Measurements from ENCODE around the gene BCL2. TPM values are rescaled to one million over a fixed set of nuclear protein-coding genes. Genes with fewer than 3 reads are reported as not detected.

BCL2 gene
- total RNA-seq, 1 experiment from 2014 or later, result 1.3 TPM

DNA sequence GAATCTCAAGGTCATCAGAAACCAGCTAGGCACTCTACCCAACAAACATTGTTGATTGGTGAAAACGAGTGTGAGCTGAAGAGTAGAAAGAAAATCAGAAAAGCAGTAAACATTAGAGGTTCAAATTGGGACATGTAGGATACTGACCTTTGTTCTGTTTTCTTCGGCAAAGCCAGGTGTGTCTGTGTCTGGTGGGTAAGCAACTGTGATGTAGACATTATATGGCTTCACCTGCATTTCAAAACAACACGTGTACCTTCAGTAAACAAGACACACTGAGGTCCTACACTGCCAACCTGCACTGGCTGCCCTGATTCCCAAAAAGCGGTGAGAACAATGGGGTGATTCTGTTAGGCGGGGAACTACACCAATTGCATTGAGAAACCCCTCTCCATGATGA is 24.7 kb upstream of the BCL2 start:
- H3K18ac ChIP-seq (ENCODE audit: insufficient read length, low read depth, low read length), result no peak overlapping the region
- H2AK5ac ChIP-seq (ENCODE audit: insufficient read length, low read length), result no peak overlapping the region
- no peak overlapping the region for H4K8ac ChIP-seq (replicated peaks; ENCODE audit: insufficient read length, low read depth, low read length)
- H3K27ac Mint-ChIP-seq, result 0 out of 7 replicates have a peak overlapping the region, but pooled peaks of 1 of the 3 experiments have one; percentile 15
- no peaks in the 10 kb centered on the region for H3K4me1 ChIP-seq (ENCODE audit: insufficient read depth, low read length)
- H2AFZ ChIP-seq (ENCODE audit: low read length), result no peak overlapping the region
- no peaks in the 10 kb centered on the region for H3K27me3 Mint-ChIP-seq (ENCODE audit: low read depth)
- H3K23ac ChIP-seq (ENCODE audit: insufficient read length, low read depth, low read length), result no peak overlapping the region
- H2BK20ac ChIP-seq (ENCODE audit: low read depth, low read length, poor library complexity, severe bottlenecking), result no peak overlapping the region
- H3T11ph ChIP-seq (ENCODE audit: low read length), result no peak overlapping the region
- no peak overlapping the region for H3K4me3 Mint-ChIP-seq
- no peak for DNase-seq
- no peak overlapping the region for H3K56ac ChIP-seq (ENCODE audit: insufficient read length, low read depth, low read length)
- no peak overlapping the region for H2BK15ac ChIP-seq (ENCODE audit: low read depth, low read length)
- no CpG with 5 or more reads among the region's 5 CpGs for WGBS (ENCODE audit: extremely low coverage, insufficient read length, low lambda C conversion rate)
- no peak overlapping the region for H2BK120ac ChIP-seq (ENCODE audit: low read depth, low read length, poor library complexity, severe bottlenecking)
- H4K91ac ChIP-seq (ENCODE audit: insufficient read length, low read depth, low read length), result no peak overlapping the region
- H3K4ac ChIP-seq (ENCODE audit: low read depth, low read length), result no peak overlapping the region
- H3K9ac ChIP-seq (ENCODE audit: extremely low read depth, insufficient read length, low read length), result no peak overlapping the region
- no peak overlapping the region for H3K4me2 ChIP-seq (ENCODE audit: insufficient read depth, insufficient read length, low read length)
- no peaks in the 10 kb centered on the region for H3K79me2 ChIP-seq (ENCODE audit: insufficient read depth, low read length)
- no peaks in the 10 kb centered on the region for H3K79me1 ChIP-seq (ENCODE audit: insufficient read depth, low read depth, low read length, poor library complexity, severe bottlenecking)
- TF ChIP-seq CTCF (conservative IDR thresholded peaks at IDR 0.05), result no peak
- H2BK5ac ChIP-seq (ENCODE audit: insufficient read length, low read length), result no peak overlapping the region
- no peaks in the 10 kb centered on the region for H3K23me2 ChIP-seq (ENCODE audit: insufficient read length, low read depth, low read length, poor library complexity, severe bottlenecking)
- H3K27ac ChIP-seq (ENCODE audit: insufficient read length, low read depth, low read length), result no peak overlapping the region
- no peaks in the 10 kb centered on the region for H3K9me3 Mint-ChIP-seq
- no peak overlapping the region for H4K5ac ChIP-seq (ENCODE audit: insufficient read length, low read depth, low read length)
- no peaks in the 10 kb centered on the region for H4K20me1 ChIP-seq (ENCODE audit: control insufficient read depth, insufficient read depth, insufficient read length)
- H3K4me1 Mint-ChIP-seq, result peaks cover 17 to 20% of the 10 kb centered on the region in 2 experiments
- H3K9me3 ChIP-seq (ENCODE audit: control insufficient read depth, low read depth, low read length), result no peaks in the 10 kb centered on the region
- peaks cover 20 to 78% (median 60%) of the 10 kb centered on the region in 3 experiments; a peak in 6 of 7 replicates for H3K36me3 Mint-ChIP-seq (ENCODE audit: insufficient read depth in 1 of 3, low read depth in 3 of 3)
- no peak overlapping the region for H2BK12ac ChIP-seq (ENCODE audit: insufficient read length, low read depth, low read length)
- H3K14ac ChIP-seq (ENCODE audit: insufficient read depth, low read length), result no peak overlapping the region
- no peaks in the 10 kb centered on the region for H3K27me3 ChIP-seq (ENCODE audit: insufficient read depth, low read length)

Measured in H9 (cell line).